Naive thymus-derived CD8-positive, alpha-beta T cell (primary cell): ENCODE measurements around the gene GPR89B. TPM values are rescaled to one million over a fixed set of nuclear protein-coding genes. Genes with fewer than 3 reads are reported as not detected.
"Not testable (repeated sequence)": the region's sequence is repeated elsewhere in the genome, so short reads cannot be mapped to it uniquely, and the experiment has no call there.

ENCODE experiments used
- ATAC-seq, 2 donors: fragments of 150-1000 bp; cut with Tn5 transposase in 1 of 2; sonication (Bioruptor Pico), chemical (Tn5 transposase) in 1 of 2; 1 replicate in 1 of 2; 2 replicates in 1 of 2; pipeline ENCODE4 v1.10.0; 2021; ENCODE audit warnings: mild to moderate bottlenecking in 2 of 2, moderate library complexity in 2 of 2
- POLR2A ChIA-PET: fragments of 350-600 bp; sonication (Branson Sonifier 250); formaldehyde crosslinking; loops from one replicate; lab custom pipeline; 2021; ENCODE audit warnings: antibody characterized with exemption; lab: Charles Lee
- DNase-seq, 10 donors: peaks; one replicate each; pipeline versions ENCODE4 v3.0.0 to v3.0.0-alpha.2; 2020 to 2022
- H3K27ac Mint-ChIP-seq, 10 donors: one replicate each; pipeline ENCODE4 v1.8.0; 2020 to 2022; ENCODE audit warnings: mild to moderate bottlenecking in 10 of 10, mixed read lengths in 10 of 10, moderate library complexity in 4 of 10, inconsistent platforms in 1 of 10
- H3K27me3 Mint-ChIP-seq, 5 donors: one replicate each; pipeline ENCODE4 v1.8.0; 2021 to 2022; ENCODE audit warnings: mixed read lengths in 5 of 5
- H3K36me3 Mint-ChIP-seq, 3 donors: one replicate each; pipeline ENCODE4 v1.8.0; 2020 to 2022; ENCODE audit warnings: mixed read lengths in 3 of 3, mild to moderate bottlenecking in 2 of 3, inconsistent platforms in 1 of 3
- H3K4me1 Mint-ChIP-seq, 4 donors: one replicate each; pipeline ENCODE4 v1.8.0; 2021 to 2022; ENCODE audit warnings: mixed read lengths in 4 of 4
- H3K4me3 Mint-ChIP-seq, 10 donors: one replicate each; pipeline ENCODE4 v1.8.0; 2020 to 2022; ENCODE audit warnings: mild to moderate bottlenecking in 10 of 10, mixed read lengths in 10 of 10, moderate library complexity in 6 of 10, inconsistent platforms in 1 of 10
- H3K9me3 Mint-ChIP-seq, 9 donors: one replicate each; pipeline ENCODE4 v1.8.0; 2020 to 2022; ENCODE audit warnings: mixed read lengths in 9 of 9, mild to moderate bottlenecking in 3 of 9, inconsistent platforms in 1 of 9, moderate library complexity in 1 of 9
- polyA plus RNA-seq, 3 donors: library from polyadenylated mRNA; unstranded; fragments of 300-500 nt; fragmentation: Illumina TruSeq; gene quantifications; one replicate each; pipeline ENCODE4 v1.2.3, GENCODE V29; 2021
- total RNA-seq, 8 experiments: library from RNA in 2 of 8; stranded (reverse) in 2 of 8; gene quantifications; one replicate each; pipeline ENCODE4 v1.2.3 and lab custom pipeline; 2021 to 2026

Gene GPR89B
- total RNA-seq (10 to 100 TPM; 36.5 to 36.6 TPM), polyA plus RNA-seq (10 to 100 TPM; 10.2 to 18.2 (median 12.6) TPM), total RNA-seq (lab: John Stamatoyannopoulos, UW) (9.3 to 14.9 (median 11.4) reads per million in 6 experiments)

GRCh38 chr1:147928236-147929132 lies at the start of gene GPR89B:
TSS of gene GPR89B (plus strand) at chr1:147928420. CDS start at chr1:147928537, 117 bp downstream.
- peak within 1 kb of the TSS; percentile 78 to 91 (median 84) for H3K4me3 Mint-ChIP-seq
- peak; percentile 81 to 93 (median 89) for DNase-seq
- H3K9me3 Mint-ChIP-seq, H3K27me3 Mint-ChIP-seq, POLR2A ChIA-PET, H3K36me3 Mint-ChIP-seq: not testable (repeated sequence)
- peak; percentile 95 to 96 for ATAC-seq
- peaks cover 18 to 35% (median 29%) of the 10 kb centered on the region in 4 donors for H3K4me1 Mint-ChIP-seq
- peak within 1 kb of the TSS; percentile 32 to 92 (median 77) for H3K27ac Mint-ChIP-seq

GRCh38 chr1:147879911-147880310 lies 48.3 kb upstream of the GPR89B start:
- Mint-ChIP-seq H3K27me3 (peaks cover 9 to 18% (median 12%) of the 10 kb centered on the region in 5 donors), H3K4me3 (no peak overlapping the region), H3K4me1 (no peaks in the 10 kb centered on the region), H3K36me3 (peaks cover 0 to 17% (median 5%) of the 10 kb centered on the region in 3 donors), H3K27ac (no peak overlapping the region), H3K9me3 (peaks cover 0 to 13% (median 5%) of the 10 kb centered on the region in 9 donors)
- POLR2A ChIA-PET = no interaction called here
- DNase-seq (no peak), ATAC-seq (no peak)

GRCh38 chr1:147882535-147882934 lies 45.7 kb upstream of the GPR89B start:
- no peak for DNase-seq
- POLR2A ChIA-PET = no interaction called here
- peaks cover 0 to 10% (median 5%) of the 10 kb centered on the region in 3 donors for H3K36me3 Mint-ChIP-seq
- no peaks in the 10 kb centered on the region for H3K4me1 Mint-ChIP-seq
- H3K9me3 Mint-ChIP-seq = peaks cover 0 to 13% (median 5%) of the 10 kb centered on the region in 9 donors
- no peak overlapping the region for H3K27ac Mint-ChIP-seq
- no peak overlapping the region for H3K4me3 Mint-ChIP-seq
- H3K27me3 Mint-ChIP-seq = peaks cover 6 to 12% (median 8%) of the 10 kb centered on the region in 5 donors
- no peak for ATAC-seq

GRCh38 chr1:147890177-147890790 lies 37.9 kb upstream of the GPR89B start:
- H3K36me3 Mint-ChIP-seq = no peaks in the 10 kb centered on the region
- no peak overlapping the region for H3K27ac Mint-ChIP-seq
- POLR2A ChIA-PET = no interaction called here
- H3K4me3 Mint-ChIP-seq = no peak overlapping the region
- peaks cover 0 to 5% (median 3%) of the 10 kb centered on the region in 4 donors for H3K4me1 Mint-ChIP-seq
- DNase-seq = peak; percentile 14 to 71 (median 45)
- peaks cover 0 to 3% (median 3%) of the 10 kb centered on the region in 5 donors for H3K27me3 Mint-ChIP-seq
- no peaks in the 10 kb centered on the region for H3K9me3 Mint-ChIP-seq
- ATAC-seq = peak; percentile 79 to 81

GRCh38 chr1:147891088-147891487 lies 37.1 kb upstream of the GPR89B start:
- Mint-ChIP-seq H3K9me3 (no peaks in the 10 kb centered on the region), H3K4me3 (no peak overlapping the region), H3K4me1 (peaks cover 0 to 5% (median 3%) of the 10 kb centered on the region in 4 donors), H3K36me3 (no peaks in the 10 kb centered on the region), H3K27ac (no peak overlapping the region), H3K27me3 (peaks cover 0 to 3% (median 3%) of the 10 kb centered on the region in 5 donors)
- POLR2A ChIA-PET = no interaction called here
- DNase-seq (no peak), ATAC-seq (no peak)

GRCh38 chr1:147892216-147892615 lies 36.0 kb upstream of the GPR89B start:
- peaks cover 0 to 5% (median 3%) of the 10 kb centered on the region in 4 donors for H3K4me1 Mint-ChIP-seq
- ATAC-seq (no peak), DNase-seq (no peak)
- POLR2A ChIA-PET = no interaction called here
- peaks cover 0 to 3% (median 3%) of the 10 kb centered on the region in 5 donors for H3K27me3 Mint-ChIP-seq
- no peaks in the 10 kb centered on the region for H3K9me3 Mint-ChIP-seq
- no peak overlapping the region for H3K27ac Mint-ChIP-seq
- no peaks in the 10 kb centered on the region for H3K36me3 Mint-ChIP-seq
- no peak overlapping the region for H3K4me3 Mint-ChIP-seq

GRCh38 chr1:147892731-147893214 lies 35.4 kb upstream of the GPR89B start:
- POLR2A ChIA-PET = no interaction called here
- Mint-ChIP-seq H3K4me3 (no peak overlapping the region), H3K4me1 (peaks cover 0 to 5% (median 3%) of the 10 kb centered on the region in 4 donors), H3K9me3 (no peaks in the 10 kb centered on the region), H3K27ac (no peak overlapping the region), H3K27me3 (peaks cover 0 to 3% (median 3%) of the 10 kb centered on the region in 5 donors), H3K36me3 (no peaks in the 10 kb centered on the region)
- no peak for ATAC-seq
- DNase-seq = peak in 5 of 10 donors; percentile 10 to 51 (median 50)

- no peak overlapping the region for H3K27ac Mint-ChIP-seq
- H3K27me3 Mint-ChIP-seq = peaks cover 0 to 3% (median 1%) of the 10 kb centered on the region in 5 donors
- no peak for ATAC-seq
- no peak overlapping the region for H3K4me3 Mint-ChIP-seq
- POLR2A ChIA-PET = no interaction called here
- H3K4me1 Mint-ChIP-seq = peaks cover 0 to 4% (median 3%) of the 10 kb centered on the region in 4 donors
- no peak for DNase-seq
- H3K9me3 Mint-ChIP-seq = no peaks in the 10 kb centered on the region
- H3K36me3 Mint-ChIP-seq = no peaks in the 10 kb centered on the region
Observed at GRCh38 chr1:147895123-147895522, 33.1 kb upstream of the GPR89B start.

GRCh38 chr1:147897029-147897752 lies 31.0 kb upstream of the GPR89B start:
- POLR2A ChIA-PET = no interaction called here
- Mint-ChIP-seq H3K4me1 (peaks cover 0 to 2% (median 0%) of the 10 kb centered on the region in 4 donors), H3K27ac (no peak overlapping the region), H3K36me3 (no peaks in the 10 kb centered on the region), H3K9me3 (no peaks in the 10 kb centered on the region), H3K4me3 (no peak overlapping the region), H3K27me3 (peaks cover 0 to 3% (median 1%) of the 10 kb centered on the region in 5 donors)
- ATAC-seq (no peak), DNase-seq (no peak)

- ATAC-seq (no peak), DNase-seq (no peak)
- POLR2A ChIA-PET = no interaction called here
- Mint-ChIP-seq H3K4me1 (no peaks in the 10 kb centered on the region), H3K36me3 (no peaks in the 10 kb centered on the region), H3K27me3 (peaks cover 0 to 3% (median under 1%) of the 10 kb centered on the region in 5 donors), H3K27ac (no peak overlapping the region), H3K9me3 (no peaks in the 10 kb centered on the region), H3K4me3 (no peak overlapping the region)
Observed at GRCh38 chr1:147897789-147898188, 30.4 kb upstream of the GPR89B start.

- Mint-ChIP-seq H3K4me1 (no peaks in the 10 kb centered on the region), H3K9me3 (no peaks in the 10 kb centered on the region), H3K36me3 (no peaks in the 10 kb centered on the region), H3K27ac (no peak within 1 kb of the TSS), H3K27me3 (peaks cover 0 to 1% (median 0%) of the 10 kb centered on the region in 5 donors), H3K4me3 (no peak within 1 kb of the TSS)
- DNase-seq (no peak), ATAC-seq (no peak)
- POLR2A ChIA-PET = no interaction called here
Observed at GRCh38 chr1:147902253-147902845, 25.9 kb upstream of the GPR89B start, which contains the start of gene GJA8. TSS of gene GJA8 (plus strand) at chr1:147902795. CDS start at chr1:147907956, 5,161 bp downstream.

- POLR2A ChIA-PET = no interaction called here
- Mint-ChIP-seq H3K27me3 (peaks cover 0 to 10% (median 2%) of the 10 kb centered on the region in 5 donors), H3K27ac (no peak overlapping the region), H3K4me3 (no peak overlapping the region), H3K9me3 (no peaks in the 10 kb centered on the region), H3K36me3 (no peaks in the 10 kb centered on the region), H3K4me1 (no peaks in the 10 kb centered on the region)
- DNase-seq (no peak), ATAC-seq (no peak)
Observed at GRCh38 chr1:147904726-147905125, 23.5 kb upstream of the GPR89B start.
